Keratinocyte (primary cell): ENCODE measurements around the gene DCHS1. TPM values are rescaled to one million over a fixed set of nuclear protein-coding genes. Genes with fewer than 3 reads are reported as not detected.

Experiments used
- DNase-seq: peaks from one replicate; pipeline ENCODE4 v3.0.0-alpha.2; 2011; ENCODE audit warnings: low read depth, missing footprints, low spot score
- FAIRE-seq: peaks from 2 replicates; lab custom pipeline; 2011; peaks lifted over from hg19 to GRCh38; lab: Jason Lieb, UNC
- H2AFZ ChIP-seq: 2 replicates; pipeline ENCODE4 v1.6.0; 2012; ENCODE audit warnings: low read length, control low read depth, inconsistent platforms; ENCODE audit not compliant: control insufficient read depth
- H3K27ac ChIP-seq: 2 replicates; pipeline ENCODE4 v1.5.1; 2011; ENCODE audit warnings: low read length; ENCODE audit not compliant: control insufficient read depth, insufficient read depth
- H3K27me3 ChIP-seq: 3 replicates; pipeline ENCODE4 v1.6.0; 2011; ENCODE audit warnings: low read length; ENCODE audit not compliant: control insufficient read depth, insufficient read depth; ENCODE audit errors: extremely low read depth
- H3K36me3 ChIP-seq, 2 experiments: 2 replicates in 1 of 2; 3 replicates in 1 of 2; pipeline ENCODE4 v1.5.1; 2011; ENCODE audit warnings: low read length in 2 of 2, mild to moderate bottlenecking in 1 of 2; ENCODE audit not compliant: control insufficient read depth in 2 of 2, insufficient read depth in 2 of 2; ENCODE audit errors: extremely low read depth in 1 of 2
- H3K4me1 ChIP-seq: 3 replicates; pipeline ENCODE4 v1.5.1; 2011; ENCODE audit warnings: low read length; ENCODE audit not compliant: control insufficient read depth, insufficient read depth; ENCODE audit errors: extremely low read depth
- H3K4me2 ChIP-seq: 3 replicates; pipeline ENCODE4 v1.6.0; 2011; ENCODE audit warnings: low read depth, low read length; ENCODE audit not compliant: control insufficient read depth, insufficient read depth; ENCODE audit errors: extremely low read depth
- H3K4me3 ChIP-seq, 3 experiments: fragments of 200-600 bp in 1 of 3; sonication (generic) in 1 of 3; 2 replicates in 2 of 3; 3 replicates in 1 of 3; pipeline ENCODE4 v1.5.1; 2011 to 2016; ENCODE audit warnings: low read length in 3 of 3, mild to moderate bottlenecking in 3 of 3, control low read depth in 2 of 3, inconsistent platforms in 1 of 3, low read depth in 1 of 3, mixed read lengths in 1 of 3, mixed run types in 1 of 3, moderate library complexity in 1 of 3; ENCODE audit not compliant: control insufficient read depth in 2 of 3, insufficient read depth in 2 of 3; ENCODE audit errors: extremely low read depth in 1 of 3
- H3K79me2 ChIP-seq: 2 replicates; pipeline ENCODE4 v1.6.0; 2012; ENCODE audit warnings: low read length; ENCODE audit not compliant: control insufficient read depth, insufficient read depth
- H3K9ac ChIP-seq: 3 replicates; pipeline ENCODE4 v1.6.0; 2011; ENCODE audit warnings: low read length; ENCODE audit not compliant: control insufficient read depth, insufficient read depth; ENCODE audit errors: extremely low read depth
- H3K9me1 ChIP-seq: 3 replicates; pipeline ENCODE4 v1.6.0; 2011; ENCODE audit warnings: low read length; ENCODE audit not compliant: control insufficient read depth, insufficient read depth; ENCODE audit errors: extremely low read depth
- H3K9me3 ChIP-seq: 2 replicates; pipeline ENCODE4 v1.5.1; 2012; ENCODE audit warnings: low read depth, low read length; ENCODE audit not compliant: control insufficient read depth
- H4K20me1 ChIP-seq: 3 replicates; pipeline ENCODE4 v1.6.0; 2011; ENCODE audit warnings: low read length; ENCODE audit not compliant: control insufficient read depth, insufficient read depth; ENCODE audit errors: extremely low read depth
- CTCF ChIP-seq, 3 experiments: IDR thresholded peaks in 1 of 3; conservative IDR thresholded peaks in 1 of 3; optimal IDR thresholded peaks in 1 of 3; 2 replicates in 2 of 3; 3 replicates in 1 of 3; pipeline versions ENCODE3 to v1.5.1; 2011; ENCODE audit warnings: low read length in 3 of 3, mild to moderate bottlenecking in 3 of 3, moderate library complexity in 2 of 3, control low read depth in 1 of 3, inconsistent platforms in 1 of 3; ENCODE audit not compliant: insufficient read depth in 2 of 3; ENCODE audit errors: extremely low read depth in 1 of 3
- EZH2 ChIP-seq: IDR thresholded peaks from one replicate; pipeline ENCODE4 v1.6.1; 2012; ENCODE audit warnings: inconsistent platforms, mild to moderate bottlenecking, low read length, moderate library complexity
- dilution Hi-C: fragments of 300-500 bp; cut with MboI; formaldehyde crosslinking; loops from one replicate; pipeline ENCODE4 v1.7.0; 2020; ENCODE audit warnings: low sequenced_read_pairs; ENCODE audit not compliant: extremely low pct_ligation_motif_present
- polyA plus RNA-seq, 5 experiments: library from polyadenylated mRNA; depleted of rRNA in 3 of 5; stranded (reverse) in 3 of 5; stranded (forward) in 1 of 5; unstranded in 1 of 5; fragments of >200 nt; gene quantifications; 1 replicate in 1 of 5; 2 replicates in 3 of 5; 3 replicates in 1 of 5; pipeline versions ENCODE4 v1.2.1 to v1.2.3, GENCODE V29; 2011 to 2012; ENCODE audit warnings: missing spikeins in 2 of 5, low read depth in 1 of 5, low replicate concordance in 1 of 5

DCHS1 gene
- polyA plus RNA-seq, 1 donor (not counting 4 experiments of a cell fraction or from before 2014, with no cell fraction given) = 0.03 TPM

- Histone ChIP-seq H3K9me3 (peaks cover 3% of the 10 kb centered on the region), H3K9me1 (no peaks in the 10 kb centered on the region), H3K79me2 (no peaks in the 10 kb centered on the region), H3K4me3 (no peak overlapping the region), H3K27ac (no peak overlapping the region), H3K27me3 (no peaks in the 10 kb centered on the region), H3K36me3 (no peaks in the 10 kb centered on the region), H2AFZ (no peak overlapping the region), H4K20me1 (no peaks in the 10 kb centered on the region), H3K9ac (no peak overlapping the region), H3K4me1 (no peaks in the 10 kb centered on the region), H3K4me2 (no peak overlapping the region)
- no peak for TF ChIP-seq EZH2
- no peak for TF ChIP-seq CTCF (optimal IDR thresholded peaks at IDR 0.05 in 1 of 3, IDR thresholded peaks at IDR 0.05 in 1 of 3, conservative IDR thresholded peaks at IDR 0.05 in 1 of 3; ENCODE audit: extremely low read depth in 1 of 3, insufficient read depth in 2 of 3, low read length in 3 of 3)
- dilution Hi-C loops = no loop called here
- no peak for FAIRE-seq
- DNase-seq = no peak
These were observed 75.9 kb downstream of the DCHS1 start for GRCh38 chr11:6579681-6580080.

GRCh38 chr11:6578134-6578533, 77.5 kb downstream of the DCHS1 start:
- H3K27me3 ChIP-seq = no peaks in the 10 kb centered on the region
- DNase-seq (no peak), FAIRE-seq (no peak)
- no peaks in the 10 kb centered on the region for H3K4me1 ChIP-seq
- dilution Hi-C loops = no loop called here
- H3K9me1 ChIP-seq = no peaks in the 10 kb centered on the region
- no peaks in the 10 kb centered on the region for H4K20me1 ChIP-seq
- no peaks in the 10 kb centered on the region for H3K9me3 ChIP-seq
- TF ChIP-seq CTCF (optimal IDR thresholded peaks at IDR 0.05 in 1 of 3, IDR thresholded peaks at IDR 0.05 in 1 of 3, conservative IDR thresholded peaks at IDR 0.05 in 1 of 3; ENCODE audit: extremely low read depth in 1 of 3, insufficient read depth in 2 of 3, low read length in 3 of 3) = no peak
- no peak for TF ChIP-seq EZH2
- H2AFZ ChIP-seq = no peak overlapping the region
- H3K27ac ChIP-seq = no peak overlapping the region
- H3K79me2 ChIP-seq = no peaks in the 10 kb centered on the region
- no peak overlapping the region for H3K9ac ChIP-seq
- no peak overlapping the region for H3K4me3 ChIP-seq
- H3K4me2 ChIP-seq = no peak overlapping the region
- H3K36me3 ChIP-seq = no peaks in the 10 kb centered on the region
